GM12878 (cell line): ENCODE measurements around the gene CEP128. TPM values are rescaled to one million over a fixed set of nuclear protein-coding genes. Genes with fewer than 3 reads are reported as not detected.

Experiments
- ATAC-seq: fragments of 200-7000 bp; cut with Tn5 transposase; 3 replicates; pipeline ENCODE4 v1.9.1; 2020; ENCODE audit warnings: mild to moderate bottlenecking, moderate library complexity
- BruUV-seq: library from RNA; stranded (reverse); fragments of 400-500 nt; replicated peaks from 2 replicates; lab custom pipeline; 2021; lab: Mats Ljungman, UMichigan
- CTCF ChIA-PET: fragments of 300-600 bp; sonication (Branson Sonifier 250); formaldehyde crosslinking; extraction: SDS; loops from one replicate; lab custom pipeline; 2021; ENCODE audit warnings: inconsistent platforms; lab: Yijun Ruan, JAX
- POLR2A ChIA-PET: fragments of 350-600 bp; formaldehyde crosslinking; extraction: SDS; loops from one replicate; lab custom pipeline; 2021; ENCODE audit warnings: inconsistent platforms; lab: Charles Lee
- RAD21 ChIA-PET: fragments of 300-600 bp; sonication (Branson Sonifier 250); formaldehyde crosslinking; loops from one replicate; lab custom pipeline; 2023; ENCODE audit warnings: antibody characterized with exemption; ENCODE audit not compliant: unreplicated experiment; lab: Charles Lee
- SMC1A ChIA-PET: fragments of 300-600 bp; sonication (Branson Sonifier 250); formaldehyde crosslinking; loops from one replicate; lab custom pipeline; 2023; ENCODE audit not compliant: unreplicated experiment, uncharacterized antibody; lab: Charles Lee
- DNase-seq: peaks from one replicate; pipeline ENCODE4 v3.0.0-alpha.2; 2011; ENCODE audit warnings: low read depth, low spot score
- FAIRE-seq: peaks from 3 replicates; lab custom pipeline; 2011; peaks lifted over from hg19 to GRCh38; lab: Jason Lieb, UNC
- H2AFZ ChIP-seq: 2 replicates; pipeline ENCODE4 v1.6.0; 2011; ENCODE audit warnings: low read depth, low read length, control low read depth; ENCODE audit not compliant: control insufficient read depth
- H3K27ac ChIP-seq: 2 replicates; pipeline ENCODE4 v1.5.1; 2011; ENCODE audit warnings: control low read depth; ENCODE audit not compliant: control insufficient read depth, insufficient read depth
- H3K27me3 ChIP-seq, 2 experiments: replicated peaks in 1 of 2; 2 replicates each; pipeline versions ENCODE4 v1.6.0 to v1.6.1; 2011; ENCODE audit warnings: low read length in 1 of 2; ENCODE audit not compliant: control insufficient read depth in 2 of 2, insufficient read depth in 2 of 2
- H3K36me3 ChIP-seq, 2 experiments: 2 replicates each; pipeline ENCODE4 v1.5.1; 2011; ENCODE audit warnings: low read length in 1 of 2; ENCODE audit not compliant: control insufficient read depth in 2 of 2, insufficient read depth in 2 of 2
- H3K4me1 ChIP-seq: 2 replicates; pipeline ENCODE4 v1.6.1; 2011; ENCODE audit warnings: mild to moderate bottlenecking, low read length, moderate library complexity, mixed read lengths; ENCODE audit not compliant: control insufficient read depth, insufficient read depth
- H3K4me2 ChIP-seq: 2 replicates; pipeline ENCODE4 v1.6.0; 2011; ENCODE audit warnings: control low read depth; ENCODE audit not compliant: control insufficient read depth, insufficient read depth
- H3K4me3 ChIP-seq: fragments of 200-600 bp; sonication (generic); 2 replicates; pipeline ENCODE4 v1.5.1; 2016
- H3K79me2 ChIP-seq: 2 replicates; pipeline ENCODE4 v1.6.0; 2011; ENCODE audit warnings: low read length; ENCODE audit not compliant: control insufficient read depth, insufficient read depth
- H3K9ac ChIP-seq: 2 replicates; pipeline ENCODE4 v1.8.0; 2011; ENCODE audit warnings: low read length, control low read depth, mixed read lengths; ENCODE audit not compliant: control insufficient read depth, insufficient read depth
- H3K9me3 ChIP-seq: replicated peaks from 3 replicates; pipeline ENCODE4 v1.5.1; 2011; ENCODE audit warnings: mild to moderate bottlenecking, low read length; ENCODE audit not compliant: control insufficient read depth, insufficient read depth
- H4K20me1 ChIP-seq: 2 replicates; pipeline ENCODE4 v1.6.0; 2011; ENCODE audit not compliant: control insufficient read depth, insufficient read depth
- BCL11A ChIP-seq: IDR thresholded peaks from 2 replicates; pipeline ENCODE4 v1.6.1; 2011; ENCODE audit warnings: low read depth, low read length
- CBFB ChIP-seq: IDR thresholded peaks from 2 replicates; pipeline ENCODE4 v1.6.1; 2016; ENCODE audit warnings: antibody characterized with exemption, low read depth
- FOXM1 ChIP-seq: IDR thresholded peaks from 2 replicates; pipeline ENCODE4 v1.6.1; 2012; ENCODE audit warnings: low read depth, mild to moderate bottlenecking, inconsistent platforms, low read length, moderate library complexity
- MYB ChIP-seq: fragments of 150-350 bp; IDR thresholded peaks from 2 replicates; pipeline ENCODE4 v1.6.1; 2014; ENCODE audit warnings: mild to moderate bottlenecking, low read depth, low read length, borderline replicate concordance
- NFYA ChIP-seq: IDR thresholded peaks from 2 replicates; pipeline ENCODE4 v1.6.1; 2011; ENCODE audit warnings: low read depth, mild to moderate bottlenecking, low read length, improper control_type of control experiment, borderline replicate concordance
- NR2C2 ChIP-seq: IDR thresholded peaks from 2 replicates; pipeline ENCODE4 v1.6.1; 2011; ENCODE audit warnings: borderline replicate concordance, low read depth; ENCODE audit not compliant: control insufficient read depth, insufficient read length
- SRF ChIP-seq, 2 experiments: IDR thresholded peaks; 2 replicates each; pipeline ENCODE4 v1.6.1; 2011; ENCODE audit warnings: low read depth in 2 of 2, low read length in 2 of 2, mild to moderate bottlenecking in 1 of 2, moderate library complexity in 1 of 2
- TAF1 ChIP-seq: IDR thresholded peaks from 2 replicates; pipeline ENCODE4 v1.6.1; 2011; ENCODE audit warnings: mild to moderate bottlenecking, low read depth, low read length, borderline replicate concordance
- WGBS: methylation state at CpG from one replicate; pipeline ENCODE4 v1.1.6; 2016; ENCODE audit warnings: low lambda C conversion rate; ENCODE audit not compliant: insufficient replicate concordance, insufficient coverage; ENCODE audit errors: missing lambda C conversion rate; 5-methylcytosine and 5-hydroxymethylcytosine counted together
- in situ Hi-C: fragments of 300-500 bp; cut with MboI; formaldehyde crosslinking; loops from 9 replicates; pipeline ENCODE4 v1.14.3; 2018; ENCODE audit warnings: mixed read lengths
- intact Hi-C: fragments of 100-400 bp; cut with micrococcal nuclease; formaldehyde crosslinking; loops from one replicate; pipeline ENCODE4 v1.14.2; 2022; ENCODE audit not compliant: unreplicated experiment
- polyA plus RNA-seq, 11 experiments: library from polyadenylated mRNA; depleted of rRNA in 4 of 11; unstranded in 6 of 11; stranded (reverse) in 5 of 11; fragments of >200 nt; fragmentation: Nextera tagmentation in 4 of 11; fragmentation: Illumina TruSeq in 1 of 11; extraction: Ambion mirVana in 4 of 11; extraction: Trizol in 1 of 11; gene quantifications; 1 replicate in 1 of 11; 2 replicates in 10 of 11; pipeline versions ENCODE4 v1.2.1 to v1.2.3, GENCODE V29; 2011 to 2016; ENCODE audit warnings: inconsistent platforms in 2 of 11, missing spikeins in 2 of 11, low read depth in 1 of 11
- total RNA-seq, 4 experiments: library from RNA; depleted of rRNA in 3 of 4; stranded (reverse); fragments of >200 nt in 3 of 4; fragmentation: Illumina TruSeq in 1 of 4; extraction: Trizol in 1 of 4; gene quantifications; 2 replicates each; pipeline versions ENCODE4 v1.2.1 to v1.2.3, GENCODE V29; 2013 to 2021
- TF ChIP-seq, protein P1 (sequence below): fragments of 450-650 bp; IDR thresholded peaks from 2 replicates; pipeline ENCODE4 v1.6.1; 2016; ENCODE audit warnings: mild to moderate bottlenecking
- TF ChIP-seq, protein P2 (sequence below): IDR thresholded peaks from 2 replicates; pipeline ENCODE4 v1.6.1; 2011; ENCODE audit warnings: low read depth, low read length, improper control_type of control experiment, borderline replicate concordance
- TF ChIP-seq, protein P3 (sequence below): IDR thresholded peaks from 2 replicates; pipeline ENCODE4 v1.6.1; 2011; ENCODE audit warnings: borderline replicate concordance, low read depth, mild to moderate bottlenecking, moderate library complexity, mixed read lengths, low read length; ENCODE audit not compliant: insufficient read depth; ENCODE audit errors: extremely low read length

CEP128 gene
- total and polyA plus RNA-seq, 10 of the 15 experiments (the other 5 are each of a cell fraction or from before 2014, with no cell fraction given), result 1.1 to 6.7 (median 3.4) TPM

DNA sequence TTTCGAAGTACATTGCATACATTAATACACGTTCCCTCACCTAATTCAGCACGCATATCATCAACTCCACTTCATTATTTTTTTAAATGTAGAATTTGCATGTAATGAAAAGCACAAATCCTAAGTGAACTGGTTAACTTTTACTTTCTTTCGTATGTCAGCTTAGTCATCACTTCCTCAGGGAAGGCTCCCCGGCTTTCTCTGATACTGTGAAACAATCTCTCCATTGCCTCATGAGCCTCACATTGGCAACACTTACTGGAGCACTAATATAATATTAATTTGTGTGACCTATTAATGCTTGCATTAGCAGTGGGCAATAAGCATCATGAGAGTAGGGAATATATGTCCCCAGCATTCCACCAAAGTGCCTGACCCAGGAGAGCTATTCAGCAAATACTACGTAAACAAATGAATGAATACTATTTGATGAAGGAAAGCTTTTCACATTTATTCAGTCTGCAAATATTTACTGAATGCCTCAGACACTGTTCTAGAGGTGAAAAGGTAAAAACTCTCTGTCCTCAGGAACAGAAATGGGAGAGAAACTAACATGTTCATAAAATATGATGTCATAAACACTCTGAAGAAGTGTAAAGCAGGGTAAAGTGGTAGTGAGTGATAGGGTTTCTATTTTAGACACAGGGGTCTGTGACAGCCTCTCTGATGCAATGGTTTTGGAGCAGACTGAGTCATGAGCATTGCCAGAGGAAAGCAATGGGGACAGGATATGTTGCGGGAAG is 402.7 kb downstream of the CEP128 start (continued):
- TF ChIP-seq CBFB, result no peak

DNA sequence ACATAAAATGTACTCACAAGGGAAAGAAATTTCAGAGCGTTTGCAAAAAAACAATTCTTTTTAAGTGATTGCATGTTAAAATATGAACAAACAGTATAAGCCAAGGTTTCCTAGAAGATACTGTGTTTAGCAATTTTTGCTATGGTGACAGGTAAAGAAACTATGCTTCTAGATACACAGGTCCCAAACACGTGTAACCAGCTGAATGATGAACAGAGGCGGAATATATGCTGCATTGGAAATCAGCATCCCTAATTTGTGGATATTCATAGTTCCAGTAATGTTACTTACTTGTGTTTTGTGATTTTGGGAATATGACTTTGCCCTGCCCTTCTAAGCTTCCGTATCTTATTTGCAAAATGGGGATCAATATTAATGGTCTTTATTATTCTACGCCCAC is 403.9 kb downstream of the CEP128 start:
- no peak for ATAC-seq
- no TSS peak for BruUV-seq
- in situ Hi-C loops, result no loop called here

DNA sequence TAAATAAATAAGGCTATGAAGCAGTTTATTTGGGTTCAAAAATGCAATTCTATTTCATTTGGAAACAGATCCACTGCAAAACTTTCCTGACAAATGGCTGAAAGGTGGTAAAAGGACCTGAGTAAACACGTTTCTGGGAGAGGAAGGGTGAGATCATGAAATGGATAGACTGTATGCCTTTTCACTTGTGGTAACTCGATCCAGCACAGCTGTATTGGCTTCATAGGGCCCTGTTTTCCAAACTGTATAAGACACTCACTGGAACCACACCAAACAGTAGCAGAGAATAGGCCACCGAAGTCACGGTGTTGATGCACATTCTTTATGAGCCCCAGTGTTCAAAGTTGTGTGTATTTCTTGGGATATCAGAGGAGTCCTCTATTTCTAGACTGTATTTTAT is 405.1 kb downstream of the CEP128 start:
- TF ChIP-seq NFYA (no peak), NR2C2 (no peak), MYB (no peak), TAF1 (no peak), FOXM1 (no peak), SRF (IDR thresholded peaks at IDR 0.05; ENCODE audit: low read depth in 2 of 2, low read length in 2 of 2) (no peak), BCL11A (no peak)
- TF ChIP-seq, protein P1, sequence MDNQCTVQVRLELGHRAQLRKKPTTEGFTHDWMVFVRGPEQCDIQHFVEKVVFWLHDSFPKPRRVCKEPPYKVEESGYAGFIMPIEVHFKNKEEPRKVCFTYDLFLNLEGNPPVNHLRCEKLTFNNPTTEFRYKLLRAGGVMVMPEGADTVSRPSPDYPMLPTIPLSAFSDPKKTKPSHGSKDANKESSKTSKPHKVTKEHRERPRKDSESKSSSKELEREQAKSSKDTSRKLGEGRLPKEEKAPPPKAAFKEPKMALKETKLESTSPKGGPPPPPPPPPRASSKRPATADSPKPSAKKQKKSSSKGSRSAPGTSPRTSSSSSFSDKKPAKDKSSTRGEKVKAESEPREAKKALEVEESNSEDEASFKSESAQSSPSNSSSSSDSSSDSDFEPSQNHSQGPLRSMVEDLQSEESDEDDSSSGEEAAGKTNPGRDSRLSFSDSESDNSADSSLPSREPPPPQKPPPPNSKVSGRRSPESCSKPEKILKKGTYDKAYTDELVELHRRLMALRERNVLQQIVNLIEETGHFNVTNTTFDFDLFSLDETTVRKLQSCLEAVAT, result no peak
- TF ChIP-seq, protein P2, sequence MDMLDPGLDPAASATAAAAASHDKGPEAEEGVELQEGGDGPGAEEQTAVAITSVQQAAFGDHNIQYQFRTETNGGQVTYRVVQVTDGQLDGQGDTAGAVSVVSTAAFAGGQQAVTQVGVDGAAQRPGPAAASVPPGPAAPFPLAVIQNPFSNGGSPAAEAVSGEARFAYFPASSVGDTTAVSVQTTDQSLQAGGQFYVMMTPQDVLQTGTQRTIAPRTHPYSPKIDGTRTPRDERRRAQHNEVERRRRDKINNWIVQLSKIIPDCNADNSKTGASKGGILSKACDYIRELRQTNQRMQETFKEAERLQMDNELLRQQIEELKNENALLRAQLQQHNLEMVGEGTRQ, result no peak
- POLR2A ChIA-PET, result no interaction called here

More for the DNA sequence above, 403.9 kb downstream of the CEP128 start:
- TF ChIP-seq, protein P3, sequence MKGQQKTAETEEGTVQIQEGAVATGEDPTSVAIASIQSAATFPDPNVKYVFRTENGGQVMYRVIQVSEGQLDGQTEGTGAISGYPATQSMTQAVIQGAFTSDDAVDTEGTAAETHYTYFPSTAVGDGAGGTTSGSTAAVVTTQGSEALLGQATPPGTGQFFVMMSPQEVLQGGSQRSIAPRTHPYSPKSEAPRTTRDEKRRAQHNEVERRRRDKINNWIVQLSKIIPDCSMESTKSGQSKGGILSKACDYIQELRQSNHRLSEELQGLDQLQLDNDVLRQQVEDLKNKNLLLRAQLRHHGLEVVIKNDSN, result no peak
- TF ChIP-seq, all 136 proteins: peak for 0
- H3K36me3 ChIP-seq, result no peaks in the 10 kb centered on the region
- no peak overlapping the region for H3K4me2 ChIP-seq
- no peak overlapping the region for H3K4me3 ChIP-seq
- no peaks in the 10 kb centered on the region for H3K27me3 ChIP-seq
- FAIRE-seq (no peak), DNase-seq (no peak)
- ChIA-PET RAD21 (no interaction called here), SMC1A (no interaction called here), POLR2A (no interaction called here), CTCF (no interaction called here)
- WGBS, result 79% methylated on average over 5 of the region's 5 CpGs
- no peaks in the 10 kb centered on the region for H3K79me2 ChIP-seq
- intact Hi-C loops, result no loop called here
- no peaks in the 10 kb centered on the region for H4K20me1 ChIP-seq
- H3K9me3 ChIP-seq, result no peaks in the 10 kb centered on the region
- H3K27ac ChIP-seq, result no peak overlapping the region
- H3K9ac ChIP-seq, result no peak overlapping the region
- H2AFZ ChIP-seq, result no peak overlapping the region
- H3K4me1 ChIP-seq, result no peaks in the 10 kb centered on the region

More for the DNA sequence above, 405.1 kb downstream of the CEP128 start:
- Histone ChIP-seq H3K36me3 (no peaks in the 10 kb centered on the region), H3K27ac (no peak overlapping the region), H3K4me1 (no peaks in the 10 kb centered on the region), H3K4me2 (no peak overlapping the region), H4K20me1 (no peaks in the 10 kb centered on the region), H2AFZ (no peak overlapping the region), H3K4me3 (no peak overlapping the region), H3K27me3 (no peaks in the 10 kb centered on the region), H3K9ac (no peak overlapping the region), H3K79me2 (no peaks in the 10 kb centered on the region), H3K9me3 (no peaks in the 10 kb centered on the region)
- RAD21 ChIA-PET, result no interaction called here
- DNase-seq (no peak), ATAC-seq (no peak), FAIRE-seq (no peak)
- CTCF ChIA-PET, result no interaction called here
- no TSS peak for BruUV-seq
- SMC1A ChIA-PET, result no interaction called here
- in situ Hi-C loops (no loop called here), intact Hi-C loops (no loop called here)
- WGBS, result 50% methylated on average over 4 of the region's 4 CpGs
